Measurements from ENCODE around the gene RXRG.

Gene RXRG

DNA sequence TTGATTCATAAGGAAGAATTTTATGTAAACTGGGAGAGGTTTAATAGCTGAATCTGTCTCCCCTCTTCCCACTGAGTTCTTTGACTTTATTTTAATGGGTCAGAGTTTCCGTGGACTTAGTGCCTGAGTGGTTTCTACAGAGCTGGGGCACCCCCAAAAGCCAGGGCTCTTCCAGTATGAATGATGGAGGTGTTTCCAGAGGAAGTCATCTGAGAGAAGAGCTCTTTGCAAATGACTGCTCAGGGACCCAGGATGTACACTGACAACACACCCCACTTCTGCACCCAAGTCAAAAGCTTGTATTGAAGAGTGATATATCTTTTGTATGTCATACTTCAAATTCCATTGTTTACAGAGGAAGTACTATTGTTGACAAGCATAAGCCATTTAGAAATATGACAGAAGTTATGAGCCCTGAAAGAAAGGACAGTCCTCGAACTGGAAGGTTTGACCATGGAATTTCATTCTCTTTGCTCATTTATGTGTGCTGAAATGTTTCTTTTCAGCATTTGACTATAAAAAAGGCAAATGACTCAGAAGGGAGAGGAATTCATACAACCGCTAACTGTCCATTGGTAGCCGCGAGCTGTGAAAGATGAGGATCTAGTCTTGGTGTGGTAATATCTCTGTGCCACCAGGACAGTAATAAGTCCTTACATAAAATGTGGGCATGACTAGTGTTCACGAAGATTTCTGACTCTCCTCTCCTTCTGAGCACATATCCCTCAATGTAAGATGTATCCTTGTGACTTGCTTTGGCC lies 63.0 kb downstream of the RXRG start:
- Mint-ChIP-seq H3K4me3 (no peak overlapping the region), H3K27me3 (peaks cover 49% of the 10 kb centered on the region), H3K9me3 (no peaks in the 10 kb centered on the region), H3K4me1 (ENCODE audit: low read depth) (peaks cover 4% of the 10 kb centered on the region), H3K36me3 (ENCODE audit: low read depth) (no peaks in the 10 kb centered on the region), H3K27ac (no peak overlapping the region)
- no peak for DNase-seq

DNA sequence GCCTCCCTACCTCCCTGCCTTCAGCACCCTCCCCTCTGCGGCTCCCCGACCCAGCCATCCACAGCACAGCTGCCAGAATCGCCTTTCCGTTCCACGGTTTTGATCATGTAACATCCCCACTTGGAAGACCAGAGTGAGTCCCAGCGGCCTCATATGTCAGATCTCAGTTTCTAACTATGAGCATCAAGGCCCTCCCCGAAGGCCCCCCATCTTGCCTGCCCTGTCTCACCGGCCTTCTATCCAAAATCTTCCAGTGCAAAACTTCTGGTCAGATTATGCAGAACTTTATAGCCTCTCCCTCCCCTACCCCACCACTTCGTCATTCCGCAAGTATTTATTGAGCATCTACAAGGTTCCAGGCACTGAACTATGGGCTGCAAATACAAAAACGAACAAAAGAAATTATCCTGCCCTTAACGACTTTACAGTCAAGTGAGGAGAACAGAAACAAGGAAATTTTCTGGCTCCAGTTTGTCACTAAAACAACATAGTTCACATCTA lies 68.1 kb downstream of the RXRG start:
- Mint-ChIP-seq H3K27ac (no peak overlapping the region), H3K9me3 (no peaks in the 10 kb centered on the region), H3K4me1 (ENCODE audit: low read depth) (peaks cover 21% of the 10 kb centered on the region), H3K4me3 (peak overlapping the region; percentile 66), H3K36me3 (ENCODE audit: low read depth) (no peaks in the 10 kb centered on the region), H3K27me3 (peaks cover 66% of the 10 kb centered on the region)
- DNase-seq = no peak

DNA sequence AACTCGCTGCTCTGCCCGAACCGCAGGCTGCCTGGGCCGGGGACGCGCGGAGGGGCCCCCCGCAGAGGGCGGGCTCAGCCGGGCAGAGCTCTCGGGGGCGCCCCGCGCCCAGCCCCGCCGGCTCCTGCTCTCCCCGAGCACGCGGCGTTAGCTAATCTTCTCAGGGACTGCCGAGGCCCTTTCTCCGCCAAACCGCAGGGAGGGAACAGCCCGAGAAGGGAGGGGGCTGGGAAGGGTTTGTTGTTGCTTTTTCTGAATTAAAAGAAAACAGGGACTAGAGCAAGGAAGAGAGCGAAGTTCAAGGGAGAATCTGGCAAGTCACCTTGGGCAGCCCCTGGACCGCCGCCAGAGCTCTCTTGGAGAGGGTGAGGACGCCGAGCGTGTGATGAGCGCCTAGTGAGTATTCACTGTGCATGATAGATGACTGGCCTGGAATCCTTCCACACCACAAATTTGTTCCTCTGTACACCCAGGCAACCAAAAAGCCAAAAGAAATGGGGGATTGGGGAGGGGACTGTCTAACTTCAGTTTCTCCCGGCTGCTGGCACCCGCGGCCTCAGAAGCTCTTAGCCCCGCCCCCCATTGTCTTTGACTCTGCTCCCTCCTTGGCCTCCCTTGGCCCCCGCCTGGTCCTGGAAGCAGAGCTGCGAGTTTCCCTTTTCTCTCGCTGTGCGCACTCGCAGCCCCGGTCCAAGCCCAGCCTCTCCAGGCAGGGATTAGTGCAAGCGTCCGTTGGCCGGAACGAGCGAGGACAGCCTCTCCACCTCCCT lies 68.7 kb downstream of the RXRG start:
- peaks cover 73% of the 10 kb centered on the region for H3K27me3 Mint-ChIP-seq
- H3K4me1 Mint-ChIP-seq (ENCODE audit: low read depth) = peaks cover 21% of the 10 kb centered on the region
- no peak overlapping the region for H3K27ac Mint-ChIP-seq
- H3K36me3 Mint-ChIP-seq (ENCODE audit: low read depth) = no peaks in the 10 kb centered on the region
- DNase-seq = peak; percentile 58
- no peaks in the 10 kb centered on the region for H3K9me3 Mint-ChIP-seq
- peak overlapping the region; percentile 66 for H3K4me3 Mint-ChIP-seq

DNA sequence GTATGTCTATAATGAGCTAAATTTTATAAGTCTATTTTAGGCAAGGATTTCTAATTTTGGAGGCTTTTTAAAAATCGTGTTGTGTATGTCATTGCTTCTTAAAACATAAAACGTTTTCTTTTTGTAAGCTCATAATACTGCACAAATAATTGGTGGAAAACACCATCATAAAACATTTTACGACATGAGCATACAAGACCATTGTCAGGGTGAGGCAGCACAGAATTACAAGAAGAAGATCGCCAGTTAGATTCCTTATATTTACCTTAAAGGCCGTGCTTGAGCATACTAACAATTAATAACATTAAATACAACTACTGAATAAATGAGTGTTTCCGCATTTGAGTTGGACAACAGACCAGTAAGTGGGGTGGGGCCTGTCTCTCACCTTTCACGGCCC lies 69.3 kb downstream of the RXRG start:
- Mint-ChIP-seq H3K4me3 (no peak overlapping the region), H3K4me1 (ENCODE audit: low read depth) (peaks cover 21% of the 10 kb centered on the region)

DNA sequence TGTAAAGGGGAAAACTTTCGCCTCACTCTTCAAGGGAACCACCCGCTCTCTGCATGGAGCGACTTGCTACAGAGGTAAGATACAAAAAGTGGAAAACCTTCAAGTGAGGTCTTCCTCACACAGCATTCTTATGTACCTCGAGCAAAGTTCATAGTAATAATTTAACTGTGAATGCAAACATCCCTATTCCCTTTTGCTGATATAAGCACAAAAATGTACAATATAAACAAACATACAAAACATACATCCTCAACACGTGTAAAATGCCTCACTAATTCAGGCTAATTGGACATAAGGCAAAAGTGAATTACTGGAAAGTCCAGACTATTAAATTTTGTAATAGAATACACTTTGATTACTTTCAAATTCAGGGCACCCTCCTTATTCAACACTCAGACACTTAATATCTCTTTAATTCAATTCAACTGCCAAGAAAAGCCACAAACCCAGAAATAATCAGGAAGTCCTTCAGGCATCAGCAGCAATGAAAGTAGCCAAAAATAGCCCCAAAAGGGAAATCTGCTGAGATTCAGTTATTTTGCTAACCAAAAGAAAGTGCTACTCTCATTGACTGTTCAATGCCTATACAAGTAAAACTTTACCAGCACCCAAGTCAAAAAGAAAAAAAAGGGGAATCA lies 73.2 kb downstream of the RXRG start:
- Mint-ChIP-seq H3K4me1 (ENCODE audit: low read depth) (peaks cover 14% of the 10 kb centered on the region), H3K4me3 (no peak overlapping the region), H3K27me3 (peaks cover 95% of the 10 kb centered on the region), H3K27ac (no peak overlapping the region), H3K36me3 (ENCODE audit: low read depth) (no peaks in the 10 kb centered on the region), H3K9me3 (no peaks in the 10 kb centered on the region)
- DNase-seq = no peak

More for the DNA sequence above, 69.3 kb downstream of the RXRG start:
- no peak overlapping the region for H3K27ac Mint-ChIP-seq
- no peaks in the 10 kb centered on the region for H3K36me3 Mint-ChIP-seq (ENCODE audit: low read depth)
- no peaks in the 10 kb centered on the region for H3K9me3 Mint-ChIP-seq
- H3K27me3 Mint-ChIP-seq = peaks cover 79% of the 10 kb centered on the region
- no peak for DNase-seq

DNA sequence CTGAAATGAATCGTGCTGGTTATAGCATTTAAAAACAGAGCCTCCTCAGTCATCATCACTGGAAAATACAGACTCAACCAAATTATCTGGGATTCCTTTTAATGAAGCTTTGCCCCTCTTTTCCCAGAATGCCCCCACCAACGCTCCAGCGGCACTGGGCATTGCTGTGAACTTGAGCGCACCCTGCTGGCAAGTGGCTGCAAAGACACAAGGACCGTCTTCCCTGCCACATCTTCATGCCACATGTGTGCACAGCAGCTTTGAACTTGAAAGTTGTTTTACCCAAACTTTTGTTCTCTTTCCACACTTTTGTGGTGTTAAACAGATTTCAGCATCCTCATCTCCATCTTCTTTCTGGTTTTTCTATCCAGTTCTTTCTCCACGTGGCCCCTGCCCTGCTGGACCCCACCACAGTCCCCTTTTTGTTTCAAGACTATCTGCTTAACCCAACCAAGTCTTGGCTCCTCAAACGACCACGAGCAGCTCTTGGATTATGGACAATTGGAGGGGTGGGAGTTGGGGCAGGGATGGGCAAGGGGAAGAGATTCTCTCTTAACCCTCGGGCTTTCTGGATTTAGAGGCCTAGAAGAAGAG lies 75.6 kb downstream of the RXRG start:
- Mint-ChIP-seq H3K9me3 (no peaks in the 10 kb centered on the region), H3K36me3 (ENCODE audit: low read depth) (no peaks in the 10 kb centered on the region), H3K27me3 (peaks cover 87% of the 10 kb centered on the region), H3K27ac (no peak overlapping the region), H3K4me1 (ENCODE audit: low read depth) (no peaks in the 10 kb centered on the region), H3K4me3 (no peak overlapping the region)
- DNase-seq = peak; percentile 65

DNA sequence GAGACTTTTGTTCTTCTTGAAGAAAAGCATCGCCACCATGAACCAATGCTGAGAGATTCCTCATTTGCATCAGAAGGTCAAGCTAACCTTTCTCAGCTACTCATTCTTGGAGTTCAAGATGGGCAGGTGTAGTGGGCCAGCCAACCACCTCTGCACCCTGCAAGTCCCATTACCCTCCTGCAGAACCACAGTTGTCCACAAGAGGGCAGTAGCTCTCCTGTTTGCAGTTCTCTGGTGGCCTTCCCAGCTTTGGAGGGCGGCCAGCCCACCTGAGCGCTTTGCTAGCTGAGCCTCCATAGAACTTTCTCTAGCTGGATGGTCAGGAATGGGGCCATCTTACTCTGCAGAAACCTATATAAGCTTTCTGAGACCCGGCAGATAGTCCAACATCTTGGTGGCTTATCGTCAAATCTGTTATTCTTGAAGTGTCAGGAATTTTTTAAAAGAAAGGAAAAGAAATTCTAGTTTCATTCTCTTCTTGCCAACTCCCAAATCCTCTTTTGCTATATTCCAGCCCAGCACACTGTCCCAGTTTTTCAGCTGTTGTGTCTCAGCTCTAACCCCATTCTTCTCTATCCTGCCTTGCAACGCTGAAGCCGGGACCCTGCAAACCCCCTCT lies 77.4 kb downstream of the RXRG start:
- peak; percentile 80 for DNase-seq
- H3K4me3 Mint-ChIP-seq = no peak overlapping the region
- no peaks in the 10 kb centered on the region for H3K4me1 Mint-ChIP-seq (ENCODE audit: low read depth)
- no peaks in the 10 kb centered on the region for H3K9me3 Mint-ChIP-seq
- no peak overlapping the region for H3K27ac Mint-ChIP-seq
- H3K36me3 Mint-ChIP-seq (ENCODE audit: low read depth) = no peaks in the 10 kb centered on the region
- H3K27me3 Mint-ChIP-seq = peaks cover 75% of the 10 kb centered on the region

DNA sequence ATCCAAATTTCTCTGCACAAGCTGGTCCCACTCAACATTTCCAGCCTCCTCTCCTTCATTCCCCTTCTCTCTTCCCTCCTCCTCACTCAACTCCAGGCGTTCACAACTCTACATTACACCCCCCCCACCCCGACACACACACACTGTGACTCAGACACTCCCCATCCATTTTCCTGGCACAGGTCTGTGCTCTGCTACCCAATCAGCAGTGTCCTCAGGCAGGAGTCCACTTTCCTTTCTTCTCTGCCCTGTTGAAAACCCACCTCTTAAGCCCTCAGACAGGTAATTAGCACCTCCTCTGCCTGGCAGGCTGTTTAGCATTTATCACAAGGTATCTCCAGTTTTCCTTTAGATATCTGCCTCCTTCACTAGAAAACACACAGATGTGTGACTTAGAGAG lies 79.6 kb downstream of the RXRG start:
- no peak overlapping the region for H3K4me3 Mint-ChIP-seq
- no peaks in the 10 kb centered on the region for H3K36me3 Mint-ChIP-seq (ENCODE audit: low read depth)
- no peaks in the 10 kb centered on the region for H3K4me1 Mint-ChIP-seq (ENCODE audit: low read depth)
- H3K27me3 Mint-ChIP-seq = peaks cover 61% of the 10 kb centered on the region
- no peaks in the 10 kb centered on the region for H3K9me3 Mint-ChIP-seq
- DNase-seq = no peak
- no peak overlapping the region for H3K27ac Mint-ChIP-seq

DNA sequence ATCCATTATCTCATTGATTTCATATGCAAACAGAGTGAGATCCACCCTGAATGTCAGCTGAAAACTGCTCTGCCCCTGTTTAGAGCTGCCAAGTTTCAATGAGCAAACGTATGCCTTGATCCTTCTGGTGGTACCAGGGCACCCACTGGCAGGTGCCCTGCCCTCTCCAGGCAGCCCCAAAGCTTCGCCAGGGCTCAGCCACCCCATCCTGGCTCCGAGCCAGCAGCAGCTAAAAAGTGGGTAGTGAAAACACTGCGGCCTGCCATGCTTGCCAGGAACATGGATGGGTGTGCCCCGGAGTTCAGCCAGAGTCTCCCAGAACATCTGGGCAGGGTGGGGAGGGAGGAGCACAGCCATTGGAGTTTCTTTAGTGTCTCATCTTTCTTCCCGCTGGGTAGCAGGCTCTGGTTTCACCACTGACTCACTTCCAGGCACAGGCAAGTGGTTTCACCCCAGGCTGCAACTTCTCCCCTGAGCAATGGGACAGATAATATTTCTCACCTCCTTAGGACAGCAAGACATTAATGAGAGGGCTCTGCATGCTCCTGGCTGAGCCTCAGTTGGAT lies 80.3 kb downstream of the RXRG start:
- no peaks in the 10 kb centered on the region for H3K36me3 Mint-ChIP-seq (ENCODE audit: low read depth)
- H3K4me1 Mint-ChIP-seq (ENCODE audit: low read depth) = no peaks in the 10 kb centered on the region
- H3K27me3 Mint-ChIP-seq = peaks cover 61% of the 10 kb centered on the region
- H3K27ac Mint-ChIP-seq = no peak overlapping the region
- DNase-seq = no peak
- H3K9me3 Mint-ChIP-seq = no peaks in the 10 kb centered on the region
- no peak overlapping the region for H3K4me3 Mint-ChIP-seq

DNA sequence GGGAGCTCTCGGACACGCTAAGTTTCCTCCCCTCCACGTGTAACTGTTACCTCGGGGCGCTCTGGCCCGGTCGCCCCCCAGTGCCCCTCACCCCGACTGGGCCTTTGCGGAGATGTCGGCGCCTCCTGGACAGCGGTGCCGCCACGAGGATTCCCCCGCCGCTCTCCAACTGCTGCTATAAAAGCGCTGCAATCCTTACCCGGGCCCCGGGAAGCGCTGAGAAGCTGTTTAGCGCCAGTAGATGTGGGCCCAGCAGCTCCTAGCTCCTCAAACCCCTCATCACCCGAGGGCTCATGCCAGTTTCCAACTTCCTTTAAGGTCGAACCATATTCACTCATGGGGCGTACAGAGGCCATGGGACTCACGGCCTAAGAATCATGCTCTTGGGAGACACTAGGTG lies 88.0 kb downstream of the RXRG start:
- peaks cover 25% of the 10 kb centered on the region for H3K4me1 Mint-ChIP-seq (ENCODE audit: low read depth)
- DNase-seq = no peak
- H3K36me3 Mint-ChIP-seq (ENCODE audit: low read depth) = no peaks in the 10 kb centered on the region
- no peak overlapping the region for H3K27ac Mint-ChIP-seq
- no peaks in the 10 kb centered on the region for H3K9me3 Mint-ChIP-seq
- no peak overlapping the region for H3K4me3 Mint-ChIP-seq
- peaks cover 78% of the 10 kb centered on the region for H3K27me3 Mint-ChIP-seq

DNA sequence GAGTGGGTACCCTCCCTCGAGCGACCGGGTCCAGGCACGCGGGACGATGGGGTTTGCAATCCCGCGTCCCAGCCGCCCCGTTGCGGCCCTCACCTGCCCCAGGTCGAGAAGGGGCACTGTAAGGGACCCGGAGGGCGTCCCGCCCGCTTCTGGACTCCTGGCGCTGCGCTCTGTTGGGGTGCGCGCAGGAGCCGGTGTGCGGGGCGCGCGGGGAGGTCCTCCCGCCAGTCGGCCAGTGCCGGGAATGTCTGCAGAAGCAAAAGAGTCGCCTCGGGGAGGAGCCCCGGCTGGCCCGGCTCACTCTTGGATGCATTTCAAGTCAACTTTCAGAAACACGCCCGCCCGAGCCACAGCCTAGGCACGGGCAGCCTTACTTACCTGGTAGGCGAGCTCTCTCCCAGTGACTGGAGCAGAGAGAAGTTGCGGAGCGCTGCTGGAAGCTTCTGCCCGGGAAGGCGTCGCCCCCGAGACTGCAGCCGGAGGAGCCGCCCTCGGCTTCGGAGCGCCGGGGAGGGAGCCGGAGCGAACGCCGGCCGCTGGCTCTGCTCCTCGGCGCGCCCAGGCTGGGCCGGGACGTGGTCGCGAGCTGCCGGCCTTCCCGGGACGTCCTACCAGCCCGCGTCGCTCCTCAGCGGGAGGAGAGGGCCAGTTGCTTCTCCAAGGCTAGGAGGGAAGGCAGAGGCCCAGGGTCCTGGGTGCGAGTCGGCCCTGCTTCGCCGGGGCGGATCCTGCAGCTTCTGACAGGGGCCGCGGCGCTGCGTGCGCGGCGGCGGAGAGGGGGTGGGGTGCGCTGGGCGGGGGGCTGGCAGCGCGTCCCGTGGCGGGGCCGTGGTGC lies 88.7 kb downstream of the RXRG start, which contains the start of gene LMX1A:
Gene LMX1A, minus strand, starts transcription at position 739 of the 835 bp plus-strand sequence. CDS start 1,156 bp downstream, outside the sequence.
- DNase-seq = no peak
- Mint-ChIP-seq H3K36me3 (ENCODE audit: low read depth) (no peaks in the 10 kb centered on the region), H3K27ac (no peak within 1 kb of the TSS), H3K9me3 (no peaks in the 10 kb centered on the region), H3K4me3 (no peak within 1 kb of the TSS), H3K4me1 (ENCODE audit: low read depth) (peaks cover 25% of the 10 kb centered on the region), H3K27me3 (peaks cover 85% of the 10 kb centered on the region)

DNA sequence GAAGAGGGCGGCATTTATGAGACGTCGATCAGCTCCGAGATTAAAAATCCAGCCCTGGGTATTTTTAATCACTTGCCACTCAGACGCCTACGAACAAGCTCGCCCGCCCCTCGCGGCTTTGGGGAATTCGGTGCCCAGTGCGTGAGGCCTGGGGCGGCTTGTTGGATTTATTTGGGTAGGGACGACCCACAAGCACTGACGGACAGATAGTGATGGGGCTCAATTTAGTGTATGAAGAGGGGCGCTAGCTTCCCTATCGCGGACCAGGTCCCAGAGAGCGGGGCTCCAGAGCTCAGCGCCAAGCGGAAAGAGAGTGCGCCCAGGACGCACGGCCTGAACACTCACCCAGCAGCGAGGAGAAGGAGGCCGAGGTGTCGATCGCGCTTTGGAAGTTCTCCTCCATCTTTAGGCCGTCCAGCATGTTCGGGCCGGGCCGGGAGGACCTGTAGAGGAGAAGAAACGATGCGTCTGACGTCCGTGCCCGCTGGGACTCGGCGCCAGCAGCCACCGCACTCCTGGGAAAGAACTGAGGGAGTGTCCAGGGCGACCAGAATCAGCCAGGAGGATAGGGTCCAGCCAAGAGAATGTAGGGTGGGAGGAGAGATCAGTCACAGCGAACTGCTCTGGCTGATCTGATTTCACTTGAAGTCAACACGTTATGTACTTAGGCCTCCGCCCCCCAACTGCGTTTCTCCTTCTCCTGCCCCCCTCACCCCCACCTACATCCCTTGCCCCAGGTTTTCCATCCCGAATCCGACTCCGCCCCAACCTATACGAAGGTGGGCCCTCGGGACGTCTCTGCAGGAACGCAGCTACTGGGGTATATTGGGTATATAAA lies 89.6 kb downstream of the RXRG start:
- Mint-ChIP-seq H3K27ac (no peak overlapping the region), H3K27me3 (peaks cover 89% of the 10 kb centered on the region), H3K9me3 (no peaks in the 10 kb centered on the region), H3K36me3 (ENCODE audit: low read depth) (no peaks in the 10 kb centered on the region), H3K4me1 (ENCODE audit: low read depth) (peaks cover 25% of the 10 kb centered on the region), H3K4me3 (no peak overlapping the region)
- DNase-seq = no peak
